CD4-positive, alpha-beta T cell treated with Interleukin-15 for 1 hour (primary cell): ENCODE data around the gene BRD2.
A peak's percentile ranks its signal among the peaks of the same experiment; 100 is the strongest.

ENCODE experiments used
- DNase-seq: peaks from one replicate; pipeline ENCODE4 v3.0.0-alpha.2; 2020

The BRD2 gene

DNA sequence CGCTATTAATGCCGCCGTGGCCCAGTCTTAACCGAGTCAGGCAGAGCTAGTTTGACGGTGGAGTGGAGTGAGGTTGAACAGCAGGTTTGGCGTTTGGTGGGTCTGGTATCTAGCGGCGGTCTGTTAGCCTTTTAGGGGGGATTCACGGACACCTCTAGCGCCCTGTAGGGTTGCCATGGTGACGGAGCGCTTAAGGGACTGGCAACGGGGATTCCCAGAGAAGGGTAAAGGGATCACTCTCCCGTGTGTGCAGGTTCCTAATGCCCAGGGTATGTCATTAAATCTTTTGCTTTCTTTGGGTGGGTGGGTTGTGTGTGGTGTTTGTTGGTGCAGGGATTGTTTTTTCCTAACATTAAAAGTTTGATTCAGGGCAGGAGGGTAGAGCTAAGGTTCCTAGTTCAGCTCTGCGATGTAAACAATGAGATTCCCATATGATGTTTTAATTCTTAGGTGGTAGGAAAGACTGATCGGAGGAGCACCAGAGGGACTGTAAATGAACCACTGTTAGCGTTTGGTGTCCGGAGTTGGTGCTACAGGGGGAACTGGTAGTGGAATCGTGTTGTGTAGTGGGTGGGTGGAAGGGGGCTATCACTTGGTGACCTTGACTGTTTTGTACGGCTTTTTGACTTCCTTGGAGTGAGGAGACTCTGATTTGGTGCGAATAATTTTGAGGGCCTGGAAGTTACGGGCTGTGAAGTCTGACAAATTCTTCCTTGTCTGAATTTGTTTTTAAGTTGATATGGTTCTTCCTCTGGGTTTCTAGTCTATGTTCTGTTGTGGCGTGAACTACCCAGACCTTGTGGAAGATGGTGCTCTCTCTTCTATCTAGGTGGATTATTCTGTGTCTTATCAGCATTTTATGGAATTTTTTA, 5.0 kb downstream of the BRD2 start:
- peak; percentile 81 for DNase-seq

GRCh38 chr6:32974016-32974333, 5.6 kb downstream of the BRD2 start:
- DNase-seq: peak; percentile 37

GRCh38 chr6:32974541-32975308, 6.3 kb downstream of the BRD2 start:
- DNase-seq: no peak

DNA sequence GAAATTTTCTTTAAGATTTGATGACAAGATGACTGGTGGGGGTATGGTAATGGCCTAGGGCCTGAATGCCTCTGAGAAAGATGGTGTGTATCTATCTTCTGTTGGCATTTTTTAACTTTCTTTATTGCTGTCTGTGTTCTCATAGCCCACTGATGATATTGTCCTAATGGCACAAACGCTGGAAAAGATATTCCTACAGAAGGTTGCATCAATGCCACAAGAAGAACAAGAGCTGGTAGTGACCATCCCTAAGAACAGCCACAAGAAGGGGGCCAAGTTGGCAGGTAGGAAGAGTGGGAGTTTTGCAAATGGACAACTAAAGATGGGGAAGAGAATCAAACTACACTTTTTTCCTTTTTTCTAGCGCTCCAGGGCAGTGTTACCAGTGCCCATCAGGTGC, 7.5 kb downstream of the BRD2 start:
- no peak for DNase-seq

- no peak for DNase-seq
Observed at GRCh38 chr6:32976334-32977069, 8.1 kb downstream of the BRD2 start.

- DNase-seq: no peak
Observed at GRCh38 chr6:32977272-32977952, 9.0 kb downstream of the BRD2 start.

- no peak for DNase-seq
Observed at GRCh38 chr6:32977953-32978324, 9.5 kb downstream of the BRD2 start.

- no peak for DNase-seq
Observed at GRCh38 chr6:32979720-32980487, 11.5 kb downstream of the BRD2 start.

DNA sequence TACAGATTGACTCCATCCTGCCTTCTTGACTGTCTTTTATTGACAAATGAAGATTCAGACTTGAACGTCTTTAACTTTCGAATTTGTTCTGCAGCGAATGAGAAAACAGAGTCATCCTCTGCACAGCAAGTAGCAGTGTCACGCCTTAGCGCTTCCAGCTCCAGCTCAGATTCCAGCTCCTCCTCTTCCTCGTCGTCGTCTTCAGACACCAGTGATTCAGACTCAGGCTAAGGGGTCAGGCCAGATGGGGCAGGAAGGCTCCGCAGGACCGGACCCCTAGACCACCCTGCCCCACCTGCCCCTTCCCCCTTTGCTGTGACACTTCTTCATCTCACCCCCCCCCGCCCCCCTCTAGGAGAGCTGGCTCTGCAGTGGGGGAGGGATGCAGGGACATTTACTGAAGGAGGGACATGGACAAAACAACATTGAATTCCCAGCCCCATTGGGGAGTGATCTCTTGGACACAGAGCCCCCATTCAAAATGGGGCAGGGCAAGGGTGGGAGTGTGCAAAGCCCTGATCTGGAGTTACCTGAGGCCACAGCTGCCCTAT, 12.2 kb downstream of the BRD2 start:
- no peak for DNase-seq

GRCh38 chr6:32982084-32982701, 13.8 kb downstream of the BRD2 start:
- no peak for DNase-seq

GRCh38 chr6:32982702-32983492, 14.5 kb downstream of the BRD2 start:
- DNase-seq: no peak

- no peak for DNase-seq
Observed at GRCh38 chr6:32983493-32983848, 15.1 kb downstream of the BRD2 start.

- no peak for DNase-seq
Observed at GRCh38 chr6:32983964-32984621, 15.7 kb downstream of the BRD2 start.

- DNase-seq: peak; percentile 86
Observed at GRCh38 chr6:32984622-32985389, 16.4 kb downstream of the BRD2 start.

DNA sequence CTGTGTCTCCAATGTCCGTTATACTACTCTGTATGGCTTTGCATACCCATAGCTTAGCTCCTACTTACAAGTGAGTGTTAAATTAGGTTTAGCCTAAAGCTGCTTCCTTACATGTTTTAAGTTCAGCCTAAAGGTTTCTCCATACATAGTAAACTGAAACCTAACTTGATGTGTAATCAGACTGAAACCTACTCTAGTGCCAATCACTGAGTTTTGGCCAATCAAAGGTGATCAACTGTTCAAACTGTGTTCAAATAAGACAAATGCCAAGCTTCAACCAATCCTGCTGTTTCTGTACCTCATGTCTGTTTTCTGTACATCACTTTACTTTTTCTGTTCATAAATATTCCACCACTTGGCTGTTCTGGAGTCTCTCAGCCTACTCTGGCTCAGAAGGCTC, 21.0 kb downstream of the BRD2 start:
- no peak for DNase-seq

DNA sequence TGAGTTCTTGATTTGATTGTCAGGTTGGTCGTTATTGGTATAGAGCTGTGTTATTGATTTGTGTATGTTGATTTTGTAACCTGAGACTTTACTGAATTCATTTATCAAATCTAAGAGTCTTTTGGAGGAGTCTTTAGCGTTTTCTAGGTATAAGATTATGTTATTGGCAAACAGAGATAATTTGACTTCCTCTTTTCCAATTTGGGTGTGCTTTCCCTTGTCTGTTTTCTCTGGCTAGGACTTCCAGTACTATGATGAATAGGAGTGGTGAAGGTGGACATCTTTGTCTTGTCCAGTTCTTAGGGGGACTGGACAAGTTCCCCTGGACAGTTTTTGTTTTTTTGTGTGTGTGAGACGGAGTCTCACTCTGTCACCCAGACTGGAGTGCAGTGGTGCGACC, 23.6 kb downstream of the BRD2 start:
- DNase-seq: no peak

DNA sequence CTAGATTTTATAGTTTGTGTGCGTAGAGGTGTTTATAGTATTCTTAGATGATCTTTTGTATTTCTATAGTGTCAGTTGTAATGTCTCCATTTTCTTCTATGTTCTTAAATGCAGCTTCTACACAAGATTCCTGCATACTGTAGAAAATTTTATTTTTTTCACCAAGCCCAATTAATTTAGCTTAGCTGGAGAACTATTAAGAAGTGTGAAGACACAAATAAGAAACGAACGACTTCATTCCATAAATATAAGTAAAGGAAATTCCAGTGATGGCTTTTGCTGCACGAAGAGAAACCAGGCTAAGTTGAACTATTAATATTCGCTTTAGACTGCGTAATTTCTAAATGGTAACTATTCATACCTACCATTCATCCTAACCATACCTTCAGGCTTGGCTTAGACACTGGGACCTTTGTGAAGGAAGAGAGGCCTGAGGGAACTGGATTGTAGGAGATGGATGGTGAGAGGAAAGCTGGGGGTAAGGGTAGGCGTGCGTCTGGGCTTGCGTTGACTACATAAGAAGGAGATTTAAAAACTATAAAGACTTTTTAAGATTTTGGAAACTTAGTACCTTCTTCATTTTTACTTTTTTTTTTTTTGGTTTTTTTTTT, 25.1 kb downstream of the BRD2 start:
- no peak for DNase-seq

GRCh38 chr6:32995448-32995847, 27.1 kb downstream of the BRD2 start:
- no peak for DNase-seq

- DNase-seq: peak; percentile 26
Observed at GRCh38 chr6:33000055-33000454, 31.7 kb downstream of the BRD2 start.
